Stimulated activated CD4-positive, alpha-beta T cell treated with anti-CD3 and anti-CD28 coated beads, Interleukin-1b, Interleukin-23, amount 100 ng/mL, for 4 hours (primary cell): ENCODE measurements around the gene CHDH.
A peak's percentile ranks its signal among the peaks of the same experiment; 100 is the strongest.

ENCODE experiments used
- DNase-seq, 2 donors: peaks; one replicate each; pipeline ENCODE4 v3.0.0-alpha.2; 2020; ENCODE audit warnings: low read depth in 2 of 2

The CHDH gene

GRCh38 chr3:53846134-53846850 lies at the start of gene CHDH, which contains the start of gene IL17RB:
CHDH (minus strand) TSS chr3:53846419; CDS start chr3:53824008, 22,411 bp downstream.
IL17RB (plus strand) TSS chr3:53846568; CDS start chr3:53846589, 21 bp downstream.
- DNase-seq = peak in 1 of 2 donors; percentile 8

- no peak for DNase-seq
These were observed 46.0 kb upstream of the CHDH start for GRCh38 chr3:53892286-53892637.

- DNase-seq = peak; percentile 87 to 91
These were observed 45.5 kb upstream of the CHDH start, which contains the start of gene SELENOK for GRCh38 chr3:53891497-53892285. SELENOK (minus strand) TSS chr3:53891859.

DNA sequence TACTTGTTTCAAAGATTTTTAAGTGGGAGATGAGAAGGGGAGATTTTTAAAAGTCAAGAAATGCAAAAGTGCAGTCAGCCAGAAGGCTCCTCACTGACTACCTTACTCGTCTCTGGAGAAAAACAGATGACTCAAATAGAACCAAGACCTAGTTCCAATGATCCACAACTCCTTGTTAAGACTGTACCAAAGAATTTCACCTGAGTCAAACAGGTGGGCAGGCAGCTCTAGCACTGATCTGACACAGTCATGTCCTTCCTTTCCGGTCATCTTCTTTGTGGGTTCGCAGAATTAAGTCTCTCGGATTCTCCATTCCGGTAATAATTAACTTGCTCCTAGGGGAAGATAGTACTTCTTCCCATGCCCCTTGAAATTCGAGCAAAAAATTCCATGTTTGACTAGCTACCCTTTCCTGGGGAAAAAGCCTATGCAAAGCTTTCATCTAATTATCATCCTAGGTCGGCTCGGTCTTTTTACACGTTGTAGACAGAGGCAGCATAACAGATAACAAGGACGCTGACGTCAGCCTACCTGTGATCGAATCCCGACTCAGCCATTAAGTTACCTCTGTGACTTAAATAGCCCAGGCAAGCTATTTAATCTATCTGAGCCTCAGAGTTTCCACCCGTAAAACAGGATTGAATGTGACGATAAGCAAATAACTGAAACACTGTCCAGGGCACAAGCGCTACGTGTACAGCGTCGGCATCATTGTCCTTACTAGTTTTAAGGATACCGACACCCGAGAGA lies 44.7 kb upstream of the CHDH start:
- peak in 1 of 2 donors; percentile 25 for DNase-seq

- no peak for DNase-seq
These were observed 42.0 kb upstream of the CHDH start for GRCh38 chr3:53888232-53888631.

- no peak for DNase-seq
These were observed 41.2 kb upstream of the CHDH start for GRCh38 chr3:53887446-53887845.

DNA sequence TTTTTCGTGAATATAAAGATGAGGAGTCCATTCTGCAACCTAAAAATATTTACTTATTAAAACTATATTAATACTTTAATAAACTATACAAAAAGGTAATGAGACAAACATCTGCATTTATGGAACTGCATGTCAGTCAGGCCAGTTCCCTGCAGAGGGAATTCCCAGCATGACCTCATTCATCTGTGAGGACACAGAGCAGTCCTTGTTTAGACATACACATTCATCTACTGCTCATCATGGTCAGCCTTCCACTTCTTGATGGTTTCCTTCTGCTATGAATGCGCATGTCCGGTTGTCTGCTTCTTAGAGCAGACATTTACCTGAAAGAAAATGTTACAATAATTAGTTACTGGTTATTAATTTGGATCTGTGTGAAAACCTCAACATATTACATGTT lies 39.0 kb upstream of the CHDH start:
- no peak for DNase-seq

- DNase-seq = no peak
These were observed 38.4 kb upstream of the CHDH start for GRCh38 chr3:53884623-53885022.

GRCh38 chr3:53883008-53883407 lies 36.8 kb upstream of the CHDH start:
- no peak for DNase-seq

- DNase-seq = peak; percentile 82 to 86
These were observed 35.7 kb upstream of the CHDH start, which contains the start of gene ACTR8 for GRCh38 chr3:53881691-53882593. ACTR8 (minus strand) TSS chr3:53882152; CDS start chr3:53882101, 51 bp downstream.

GRCh38 chr3:53880396-53881345 lies 34.5 kb upstream of the CHDH start:
- no peak for DNase-seq

DNA sequence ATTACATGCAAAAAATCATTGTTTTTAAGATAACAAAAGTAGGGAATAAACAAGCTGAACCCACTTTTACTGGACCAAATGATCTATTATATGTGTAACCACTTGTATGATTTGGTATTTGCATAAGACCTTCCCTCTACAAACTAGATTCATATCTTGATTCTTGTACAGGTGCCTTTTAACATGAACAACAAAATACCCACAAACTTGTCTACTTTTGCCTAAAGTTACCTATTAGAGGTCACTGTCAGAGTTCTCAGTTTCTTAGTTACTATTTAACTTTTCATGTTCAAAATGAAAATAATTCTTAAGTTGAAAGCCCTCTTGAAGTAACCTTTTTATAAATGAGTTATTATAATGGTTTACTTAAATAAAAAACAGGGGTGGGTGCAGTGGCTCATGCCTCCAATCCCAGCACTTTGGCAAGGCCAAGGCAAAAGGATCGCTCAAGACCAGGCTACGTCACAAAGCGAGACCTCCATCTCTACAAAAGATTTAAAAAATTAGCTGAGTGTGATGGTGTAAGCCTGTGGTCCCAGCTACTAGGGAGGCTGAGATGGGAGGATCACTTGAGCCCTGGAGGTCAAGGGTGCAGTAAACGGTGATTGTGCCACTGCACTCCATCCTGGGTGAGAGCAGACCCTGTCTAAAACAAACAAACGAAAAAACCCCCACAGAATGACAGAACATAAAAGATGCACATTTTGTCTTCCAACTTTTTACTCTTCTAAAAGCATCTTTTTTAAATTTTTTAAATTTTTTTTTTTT lies 19.7 kb upstream of the CHDH start:
- no peak for DNase-seq

DNA sequence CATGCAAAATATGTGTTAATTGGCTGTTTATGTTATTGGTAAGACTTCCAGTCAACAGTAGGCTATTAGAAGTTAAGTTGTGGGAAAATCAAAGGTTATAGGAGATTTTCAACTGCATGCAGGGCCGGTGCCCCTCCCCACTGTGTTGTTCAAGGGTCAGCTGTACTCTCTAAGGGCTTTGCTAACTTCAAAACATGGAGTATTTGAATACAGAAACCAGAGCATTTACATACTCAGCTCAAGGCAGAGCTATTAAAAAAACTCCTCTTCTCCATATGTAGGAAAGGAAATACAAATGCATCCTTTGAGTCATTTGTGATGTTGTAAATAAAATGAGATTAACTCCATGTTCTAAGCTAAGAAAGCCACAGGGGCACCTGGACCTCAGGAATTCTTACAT lies 16.9 kb upstream of the CHDH start:
- DNase-seq = no peak

- no peak for DNase-seq
These were observed 16.0 kb upstream of the CHDH start for GRCh38 chr3:53862241-53862640.

DNA sequence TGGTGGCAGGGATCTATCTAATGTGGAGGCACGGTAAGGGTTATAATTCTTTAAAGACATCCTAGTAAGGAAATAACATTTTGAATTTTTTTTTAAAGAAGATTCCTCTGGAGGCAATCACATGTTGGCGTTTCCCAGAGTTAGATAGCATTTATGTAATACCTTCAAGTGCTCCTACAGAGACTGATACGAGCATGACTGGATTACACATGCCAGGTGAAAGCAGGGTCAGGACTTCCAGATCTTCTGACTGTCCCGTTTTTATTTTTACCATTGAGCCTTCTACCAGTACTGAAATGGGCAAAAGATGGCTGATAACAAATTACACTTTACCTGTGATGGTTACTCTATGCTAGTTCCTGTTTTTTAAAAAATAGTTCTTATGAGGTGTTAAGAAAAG lies 14.0 kb upstream of the CHDH start:
- no peak for DNase-seq

- no peak for DNase-seq
These were observed 13.0 kb upstream of the CHDH start for GRCh38 chr3:53859178-53859577.

DNA sequence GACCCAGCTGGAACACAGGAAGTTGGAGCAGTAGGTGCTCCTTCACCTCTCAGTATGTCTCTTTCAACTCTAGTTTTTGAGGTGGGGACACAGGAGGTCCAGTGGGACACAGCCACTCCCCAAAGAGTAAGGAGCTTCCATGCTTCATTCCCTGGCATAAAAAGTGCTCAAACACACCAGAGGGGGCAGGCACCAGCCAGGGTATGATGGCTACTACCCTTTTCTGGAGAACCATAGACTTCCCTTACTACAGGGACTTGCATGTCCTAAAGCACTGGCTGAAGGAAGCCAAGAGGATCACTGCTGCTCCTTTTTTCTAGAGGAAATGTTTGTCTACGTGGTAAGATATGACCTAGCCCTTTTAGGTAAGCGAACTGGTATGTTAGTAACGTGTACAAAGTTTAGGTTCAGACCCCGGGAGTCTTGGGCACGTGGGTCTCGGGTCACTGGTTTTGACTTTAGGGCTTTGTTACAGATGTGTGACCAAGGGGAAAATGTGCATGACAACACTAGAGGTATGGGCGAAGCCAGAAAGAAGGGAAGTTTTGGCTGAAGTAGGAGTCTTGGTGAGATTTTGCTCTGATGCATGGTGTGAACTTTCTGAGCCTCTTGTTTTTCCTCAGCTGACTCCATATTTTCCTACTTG lies 12.0 kb upstream of the CHDH start:
- no peak for DNase-seq

- no peak for DNase-seq
These were observed 10.7 kb upstream of the CHDH start for GRCh38 chr3:53856964-53857363.

DNA sequence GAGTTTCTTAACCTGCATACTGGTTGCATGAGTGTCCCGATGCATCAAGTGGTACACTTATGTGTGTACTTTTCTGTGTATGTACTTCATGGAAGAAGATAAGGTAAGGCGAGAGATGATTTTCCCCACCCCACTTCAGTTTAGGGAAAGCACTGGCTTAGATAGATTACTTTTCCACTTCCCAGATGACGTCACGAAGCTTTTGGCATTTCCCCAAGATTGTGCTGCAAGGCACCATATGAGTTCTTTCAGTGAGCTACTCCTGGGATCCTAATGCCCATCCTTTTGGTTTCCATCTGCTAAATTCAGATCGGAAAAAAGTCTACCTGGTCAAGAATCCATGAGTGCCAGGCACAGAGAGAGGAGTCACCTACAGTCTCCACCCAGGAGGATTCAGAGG lies 4.7 kb upstream of the CHDH start:
- no peak for DNase-seq
